Smooth muscle cell (in vitro differentiated cells): ENCODE measurements around the gene FUT3. TPM values are rescaled to one million over a fixed set of nuclear protein-coding genes. Genes with fewer than 3 reads are reported as not detected.

Experiments
- DNase-seq: peaks from one replicate; lab custom pipeline; 2025; ENCODE audit not compliant: unreplicated experiment; lab: John Stamatoyannopoulos, UW
- H2AFZ ChIP-seq: fragments of 200-600 bp; sonication (generic); 2 replicates; pipeline ENCODE4 v1.6.0; 2016; ENCODE audit warnings: antibody characterized with exemption, low read depth, mild to moderate bottlenecking
- H3F3A ChIP-seq: fragments of 200-600 bp; sonication (generic); 2 replicates; pipeline ENCODE4 v1.6.0; 2017; ENCODE audit warnings: antibody characterized with exemption, low read depth
- H3K27ac ChIP-seq: fragments of 200-600 bp; sonication (generic); 2 replicates; pipeline ENCODE4 v1.5.1; 2016; ENCODE audit warnings: low read depth, mild to moderate bottlenecking
- H3K27me3 ChIP-seq: fragments of 200-600 bp; sonication (generic); 2 replicates; pipeline ENCODE4 v1.6.1; 2016; ENCODE audit warnings: low read depth, mild to moderate bottlenecking
- H3K36me3 ChIP-seq: fragments of 200-600 bp; sonication (generic); 2 replicates; pipeline ENCODE4 v1.5.1; 2016; ENCODE audit warnings: low read depth
- H3K4me1 ChIP-seq: fragments of 200-600 bp; sonication (generic); 2 replicates; pipeline ENCODE4 v1.5.1; 2016; ENCODE audit warnings: low read depth
- H3K4me2 ChIP-seq: fragments of 200-600 bp; sonication (generic); 2 replicates; pipeline ENCODE4 v1.6.0; 2016; ENCODE audit warnings: mild to moderate bottlenecking
- H3K4me3 ChIP-seq: fragments of 200-600 bp; sonication (generic); 2 replicates; pipeline ENCODE4 v1.5.1; 2016; ENCODE audit warnings: mild to moderate bottlenecking
- H3K79me2 ChIP-seq: fragments of 200-600 bp; sonication (generic); 2 replicates; pipeline ENCODE4 v1.6.0; 2016; ENCODE audit warnings: low read depth, mild to moderate bottlenecking
- H3K9ac ChIP-seq: fragments of 200-600 bp; sonication (generic); 2 replicates; pipeline ENCODE4 v1.6.0; 2016; ENCODE audit warnings: low read depth
- H3K9me3 ChIP-seq: fragments of 200-600 bp; sonication (generic); replicated peaks from 2 replicates; pipeline ENCODE4 v1.5.1; 2016; ENCODE audit warnings: low read depth
- H4K20me1 ChIP-seq: fragments of 200-600 bp; sonication (generic); 2 replicates; pipeline ENCODE4 v1.6.0; 2016; ENCODE audit warnings: low read depth
- WGBS: methylation state at CpG from one replicate; pipeline ENCODE4 v1.1.7; 2016; ENCODE audit warnings: low lambda C conversion rate; 5-methylcytosine and 5-hydroxymethylcytosine counted together
- polyA plus RNA-seq: library from polyadenylated mRNA; unstranded; fragments of >200 nt; fragmentation: Nextera tagmentation; extraction: Ambion mirVana; gene quantifications from 2 replicates; pipeline ENCODE4 v1.2.1, GENCODE V29; 2016
- total RNA-seq: library from RNA; depleted of rRNA; stranded (reverse); fragments of >200 nt; gene quantifications from 2 replicates; pipeline ENCODE4 v1.2.3, GENCODE V29; 2014
- TF ChIP-seq, protein P1 (sequence below): fragments of 200-600 bp; sonication (generic); IDR thresholded peaks from 2 replicates; pipeline ENCODE4 v1.5.1; 2017; ENCODE audit warnings: borderline replicate concordance, mild to moderate bottlenecking, antibody characterized with exemption; ENCODE audit not compliant: insufficient read depth, poor library complexity, severe bottlenecking

The FUT3 gene
- total and polyA plus RNA-seq, 2 experiments from 2014 or later, result 0.24 to 0.58 TPM

DNA sequence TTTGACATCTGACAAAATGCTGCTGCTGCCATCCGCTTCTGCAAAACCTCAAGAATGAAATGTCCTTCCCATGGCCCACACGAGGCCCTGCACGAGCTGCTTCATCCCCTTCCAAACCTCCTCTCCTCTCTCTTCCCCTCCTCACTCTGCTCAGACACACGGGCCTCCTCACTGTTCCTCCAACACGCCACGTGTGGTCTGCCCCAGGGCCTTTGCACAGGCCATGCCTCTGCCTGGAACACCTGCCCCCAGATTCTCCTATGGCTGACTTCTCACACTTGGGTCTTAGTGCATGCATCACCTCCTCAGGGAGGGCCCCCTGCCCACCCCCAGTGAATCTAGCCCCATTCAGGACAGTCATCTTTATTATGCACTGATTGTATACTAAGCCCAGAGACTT lies 30.5 kb downstream of the FUT3 start:
- Histone ChIP-seq H3K9ac (no peak overlapping the region), H3K79me2 (no peaks in the 10 kb centered on the region), H3F3A (no peaks in the 10 kb centered on the region), H3K27me3 (no peaks in the 10 kb centered on the region), H4K20me1 (no peaks in the 10 kb centered on the region), H3K4me3 (no peak overlapping the region), H3K4me1 (no peaks in the 10 kb centered on the region), H2AFZ (no peak overlapping the region), H3K27ac (no peak overlapping the region), H3K9me3 (no peaks in the 10 kb centered on the region), H3K36me3 (no peaks in the 10 kb centered on the region), H3K4me2 (no peak overlapping the region)
- WGBS, result 89% methylated on average over 6 of the region's 6 CpGs
- TF ChIP-seq, protein P1, sequence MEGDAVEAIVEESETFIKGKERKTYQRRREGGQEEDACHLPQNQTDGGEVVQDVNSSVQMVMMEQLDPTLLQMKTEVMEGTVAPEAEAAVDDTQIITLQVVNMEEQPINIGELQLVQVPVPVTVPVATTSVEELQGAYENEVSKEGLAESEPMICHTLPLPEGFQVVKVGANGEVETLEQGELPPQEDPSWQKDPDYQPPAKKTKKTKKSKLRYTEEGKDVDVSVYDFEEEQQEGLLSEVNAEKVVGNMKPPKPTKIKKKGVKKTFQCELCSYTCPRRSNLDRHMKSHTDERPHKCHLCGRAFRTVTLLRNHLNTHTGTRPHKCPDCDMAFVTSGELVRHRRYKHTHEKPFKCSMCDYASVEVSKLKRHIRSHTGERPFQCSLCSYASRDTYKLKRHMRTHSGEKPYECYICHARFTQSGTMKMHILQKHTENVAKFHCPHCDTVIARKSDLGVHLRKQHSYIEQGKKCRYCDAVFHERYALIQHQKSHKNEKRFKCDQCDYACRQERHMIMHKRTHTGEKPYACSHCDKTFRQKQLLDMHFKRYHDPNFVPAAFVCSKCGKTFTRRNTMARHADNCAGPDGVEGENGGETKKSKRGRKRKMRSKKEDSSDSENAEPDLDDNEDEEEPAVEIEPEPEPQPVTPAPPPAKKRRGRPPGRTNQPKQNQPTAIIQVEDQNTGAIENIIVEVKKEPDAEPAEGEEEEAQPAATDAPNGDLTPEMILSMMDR, result no peak
- DNase-seq, result no peak

DNA sequence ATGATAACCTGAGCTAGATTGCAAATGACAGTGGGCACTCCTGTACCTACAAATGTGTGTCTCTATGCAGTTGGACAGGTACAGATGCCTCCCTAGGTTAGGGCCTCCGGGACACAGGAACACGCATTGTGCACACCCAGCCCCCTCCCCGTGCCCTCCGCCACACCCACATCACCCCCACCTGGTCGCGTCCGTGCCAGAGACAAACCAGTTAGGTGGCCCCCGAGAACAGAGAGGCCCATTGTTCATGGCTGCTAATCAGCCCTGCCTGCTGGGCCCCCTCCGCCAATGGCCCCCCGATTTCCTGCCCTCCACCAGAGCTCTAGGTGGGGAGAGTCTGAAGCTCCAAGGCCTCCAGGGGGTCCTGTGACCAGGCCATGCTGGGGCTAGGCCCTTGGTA lies 32.7 kb downstream of the FUT3 start:
- Histone ChIP-seq H3K4me1 (no peaks in the 10 kb centered on the region), H3K27me3 (no peaks in the 10 kb centered on the region), H3K36me3 (no peaks in the 10 kb centered on the region), H3K9me3 (no peaks in the 10 kb centered on the region), H3K79me2 (no peaks in the 10 kb centered on the region), H3K27ac (no peak overlapping the region), H4K20me1 (no peaks in the 10 kb centered on the region), H2AFZ (no peak overlapping the region), H3F3A (no peaks in the 10 kb centered on the region), H3K9ac (no peak overlapping the region), H3K4me2 (no peak overlapping the region), H3K4me3 (no peak overlapping the region)
- 91% methylated on average over 10 of the region's 10 CpGs for WGBS
- TF ChIP-seq, protein P1, result no peak
- DNase-seq, result no peak

DNA sequence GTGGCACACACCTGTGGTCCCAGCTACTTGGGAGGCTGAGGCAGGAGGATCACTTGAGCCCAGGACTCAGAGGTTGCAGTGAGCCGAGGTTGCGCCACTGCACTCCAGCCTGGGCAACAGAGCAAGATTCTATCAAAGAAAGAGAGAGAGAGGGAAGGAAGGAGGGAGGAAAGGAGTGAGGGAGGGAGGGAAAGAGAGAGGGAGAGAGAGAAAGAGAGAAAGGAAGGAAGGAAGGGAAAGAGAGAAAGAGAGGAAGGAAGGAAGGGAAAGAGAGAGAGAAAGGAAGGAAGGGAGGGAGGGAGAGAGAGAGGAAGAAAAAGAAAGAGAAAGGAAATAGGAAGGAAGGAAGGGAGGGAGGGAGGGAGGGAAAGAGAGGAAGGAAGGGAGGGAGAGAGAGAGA lies 34.0 kb downstream of the FUT3 start:
- 94% methylated on average over 2 of the region's 2 CpGs for WGBS
- Histone ChIP-seq H2AFZ (no peak overlapping the region), H3K27ac (no peak overlapping the region), H3K9ac (no peak overlapping the region), H3F3A (no peaks in the 10 kb centered on the region), H3K4me3 (no peak overlapping the region), H3K4me1 (no peaks in the 10 kb centered on the region), H3K36me3 (no peaks in the 10 kb centered on the region), H3K9me3 (no peaks in the 10 kb centered on the region), H3K79me2 (no peaks in the 10 kb centered on the region), H4K20me1 (no peaks in the 10 kb centered on the region), H3K4me2 (no peak overlapping the region), H3K27me3 (no peaks in the 10 kb centered on the region)
- TF ChIP-seq, protein P1, result no peak
- DNase-seq, result no peak

DNA sequence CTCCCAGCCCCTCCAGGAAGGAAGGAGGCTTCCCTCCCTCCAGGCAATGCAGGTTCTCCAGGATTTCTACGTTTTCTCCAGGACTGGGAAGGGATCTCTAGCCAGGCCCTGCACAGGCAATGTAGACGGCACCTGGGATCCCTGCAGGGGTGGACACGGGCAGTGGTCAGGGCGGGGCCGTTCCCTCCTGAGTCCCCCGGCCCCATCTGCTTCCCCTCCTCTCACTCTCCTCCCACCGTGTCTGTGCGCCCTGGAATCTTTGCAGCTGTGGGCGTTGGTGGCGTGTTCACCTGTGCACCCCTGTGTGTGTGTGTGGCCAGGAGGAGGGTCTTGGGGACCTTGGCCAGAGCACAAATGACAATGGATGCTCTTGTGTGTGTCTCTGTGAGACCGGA lies 36.4 kb downstream of the FUT3 start:
- no peaks in the 10 kb centered on the region for H3K9me3 ChIP-seq
- DNase-seq, result no peak
- H3K4me2 ChIP-seq, result no peak overlapping the region
- no peaks in the 10 kb centered on the region for H3F3A ChIP-seq
- WGBS, result 85% methylated on average over 11 of the region's 11 CpGs
- H3K79me2 ChIP-seq, result no peaks in the 10 kb centered on the region
- H3K36me3 ChIP-seq, result no peaks in the 10 kb centered on the region
- H3K9ac ChIP-seq, result no peak overlapping the region
- H3K27ac ChIP-seq, result no peak overlapping the region
- no peak overlapping the region for H3K4me3 ChIP-seq
- TF ChIP-seq, protein P1, result no peak
- H3K4me1 ChIP-seq, result no peaks in the 10 kb centered on the region
- H4K20me1 ChIP-seq, result no peaks in the 10 kb centered on the region
- no peak overlapping the region for H2AFZ ChIP-seq
- H3K27me3 ChIP-seq, result no peaks in the 10 kb centered on the region
